IPS DF 4.7 (cell line): ENCODE data around the gene GLYATL1.

ENCODE experiments used
- DNase-seq: peaks from one replicate; pipeline ENCODE4 v3.0.0-alpha.2; 2013; ENCODE audit warnings: low spot score; ENCODE audit errors: extremely low read depth

The GLYATL1 gene

DNA sequence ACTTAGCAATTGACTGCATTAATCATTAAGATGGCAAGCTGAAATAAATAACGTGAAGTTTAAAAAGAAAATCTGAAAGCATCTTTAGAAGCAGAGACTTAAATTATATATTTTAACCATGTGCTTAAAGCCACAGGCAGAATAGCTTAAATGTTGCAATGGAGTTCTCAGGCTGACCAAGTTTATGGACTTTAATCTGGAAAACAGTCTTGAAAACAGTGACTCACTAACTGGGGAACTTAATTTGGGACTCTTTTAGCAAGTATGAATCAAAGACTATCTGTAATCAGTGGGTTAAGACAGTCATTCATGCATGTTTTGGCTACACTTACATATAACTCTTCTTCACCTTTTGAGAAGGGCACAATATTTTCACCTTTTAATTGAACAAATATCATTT lies 12.6 kb upstream of the GLYATL1 start:
- DNase-seq, result no peak

DNA sequence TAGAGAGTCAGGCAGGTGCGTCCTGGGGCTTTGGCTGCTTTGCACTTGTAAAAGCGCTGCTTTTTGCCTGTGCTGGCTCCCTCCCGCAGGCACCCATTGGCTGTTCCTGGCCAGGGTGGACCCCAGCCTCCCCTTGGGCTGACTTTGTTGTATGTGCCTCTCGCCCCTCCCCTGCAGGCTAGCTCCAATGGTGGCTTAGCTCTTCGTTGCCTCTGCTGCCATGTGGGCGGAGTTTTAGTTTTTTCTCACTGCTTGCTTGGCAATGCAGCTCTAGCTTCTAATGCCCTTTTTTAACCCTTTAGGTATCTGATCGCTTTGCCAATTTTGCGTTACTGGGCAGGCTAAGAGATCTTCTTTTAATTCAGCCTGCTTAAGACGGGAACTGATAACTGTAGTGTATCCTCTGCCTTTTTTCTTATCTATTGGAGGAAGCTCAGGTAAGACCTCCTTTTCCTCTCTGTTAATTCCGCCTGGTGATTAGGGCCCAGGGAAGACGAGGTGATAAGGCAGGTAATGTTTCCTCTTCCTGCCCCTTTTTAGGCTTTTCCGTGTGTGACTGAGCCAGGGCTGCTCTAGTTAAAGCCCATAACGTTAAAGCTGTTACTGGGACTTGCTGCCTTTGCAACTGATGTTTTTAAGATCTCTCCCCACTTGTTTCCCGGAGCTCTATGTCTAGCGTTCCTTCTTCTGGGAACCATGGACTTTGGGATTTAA lies 11.7 kb upstream of the GLYATL1 start:
- DNase-seq, result peak; percentile 95

DNA sequence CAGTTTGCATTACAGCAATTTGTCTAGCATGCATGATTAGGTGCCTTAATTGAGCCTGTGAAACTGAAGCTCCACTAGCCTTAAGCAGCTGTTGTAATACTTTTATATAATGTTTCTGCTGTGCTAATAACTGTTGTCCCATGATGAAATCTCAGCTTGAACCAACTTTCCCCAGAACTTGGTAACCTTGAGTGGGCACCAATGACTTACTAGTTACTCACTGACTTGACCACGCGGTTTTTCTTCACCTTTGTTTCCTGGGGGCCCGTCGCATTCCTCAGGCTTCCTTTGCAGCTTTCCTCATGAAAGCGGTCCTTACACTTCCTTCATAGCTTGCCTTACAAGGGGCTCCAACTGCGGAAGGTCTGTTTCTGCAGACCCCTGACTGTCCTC lies 11.2 kb upstream of the GLYATL1 start:
- no peak for DNase-seq

- no peak for DNase-seq
These were observed 10.6 kb upstream of the GLYATL1 start for GRCh38 chr11:58928691-58929090.

DNA sequence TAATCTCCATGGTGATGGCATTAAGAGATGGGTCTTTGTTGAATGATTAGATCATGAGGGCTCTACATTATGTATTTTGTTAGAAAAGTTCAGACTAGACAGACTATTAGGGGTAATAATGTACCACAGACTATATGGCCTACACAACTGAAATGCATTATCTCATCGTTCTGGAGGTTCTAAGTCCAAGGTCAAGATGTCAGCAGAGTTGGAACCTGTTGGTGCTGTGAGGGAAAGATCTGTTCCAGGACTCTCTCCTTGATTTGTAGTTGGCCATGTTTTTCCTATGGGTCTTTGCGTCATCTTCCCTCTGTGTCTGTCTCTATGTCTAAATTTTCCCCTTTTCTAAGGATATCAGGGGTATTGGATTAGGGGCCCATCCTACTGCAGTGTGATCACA lies 8.4 kb upstream of the GLYATL1 start:
- no peak for DNase-seq

DNA sequence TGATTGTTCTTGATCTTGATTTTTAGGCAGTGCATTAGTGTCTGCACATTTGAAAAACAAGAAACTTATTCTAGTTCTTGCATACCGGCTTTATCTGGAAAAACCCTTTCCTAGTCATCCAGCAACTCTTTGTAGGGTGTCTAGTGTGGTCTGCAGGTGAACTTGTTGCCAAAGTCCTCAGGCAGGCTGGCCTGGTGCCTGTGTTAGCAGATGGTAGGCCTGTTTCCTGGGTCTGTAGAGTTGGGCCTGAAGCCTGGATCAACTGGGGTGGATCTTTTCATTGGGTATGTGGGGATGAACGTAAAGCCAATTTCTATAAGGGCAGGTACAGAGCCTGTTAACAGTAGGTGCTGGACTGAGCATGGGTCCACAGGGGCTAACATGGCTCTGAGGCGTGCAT lies 5.6 kb upstream of the GLYATL1 start:
- no peak for DNase-seq

DNA sequence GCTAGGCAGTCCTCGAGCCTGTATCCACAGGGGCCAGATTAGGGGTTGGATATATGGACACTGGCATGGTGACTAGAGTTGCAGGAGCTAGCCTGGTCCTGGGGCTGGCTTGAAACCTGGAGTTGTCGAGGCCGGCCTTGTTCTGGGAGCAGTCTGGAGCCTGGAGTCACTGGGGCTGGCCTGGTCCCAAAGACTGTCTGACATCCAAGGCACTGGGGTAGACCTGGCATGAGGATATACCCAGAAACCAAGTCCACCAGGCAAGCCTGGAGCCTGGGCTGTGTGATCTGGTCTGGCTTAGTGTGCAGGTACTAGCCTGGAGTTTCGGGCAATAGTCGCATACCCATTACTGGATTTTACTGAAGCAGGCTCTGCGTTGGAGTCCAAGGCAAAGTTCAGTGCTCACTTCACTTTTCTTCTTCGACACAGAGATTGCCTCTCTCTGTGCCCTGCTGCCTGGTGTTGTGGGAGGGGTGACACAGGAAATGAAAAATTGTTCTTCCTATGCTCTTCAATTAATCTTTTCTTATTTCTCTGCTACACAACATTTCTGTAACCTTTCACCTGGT lies 4.3 kb upstream of the GLYATL1 start:
- DNase-seq, result no peak

GRCh38 chr11:58938398-58938797 lies 890 bp upstream of the GLYATL1 start:
- DNase-seq, result no peak

DNA sequence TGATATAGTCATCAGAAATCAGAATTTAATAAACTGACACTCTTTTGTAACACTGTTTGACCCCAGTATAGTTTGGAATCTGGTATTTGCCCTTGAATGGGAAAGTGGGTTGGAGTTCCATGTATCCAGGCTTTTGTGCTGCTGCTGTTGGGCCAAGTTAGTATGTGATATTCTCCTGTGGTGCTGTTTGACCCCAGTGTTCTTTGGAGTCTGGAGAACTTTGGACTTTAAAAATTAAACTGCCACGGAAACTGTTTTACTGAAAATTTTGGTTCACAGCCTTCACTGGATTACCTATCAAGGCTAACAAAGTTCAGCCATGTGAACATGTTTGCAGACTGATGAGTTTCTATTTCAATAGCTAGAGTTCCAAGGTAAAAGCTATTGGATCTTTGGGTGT lies 740 bp downstream of the GLYATL1 start:
- no peak for DNase-seq

DNA sequence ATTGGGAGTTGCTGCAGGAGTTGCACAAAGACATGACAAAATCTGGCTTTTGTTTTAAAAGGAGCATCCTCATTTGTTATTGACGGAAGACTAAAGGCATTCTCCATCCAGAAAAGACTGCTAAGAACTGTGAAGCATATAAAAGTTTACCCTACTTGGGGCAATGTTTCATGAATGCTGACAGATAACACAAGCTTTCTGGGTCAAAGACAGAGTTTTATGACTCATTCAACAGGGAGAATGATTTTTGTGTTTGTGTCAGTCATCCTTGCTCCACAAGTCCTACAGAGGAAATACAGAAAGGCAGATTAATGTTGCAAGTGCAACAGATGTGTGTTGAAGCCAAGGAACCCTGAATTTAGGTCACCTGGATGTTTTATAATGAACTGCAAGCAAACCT lies 2.5 kb downstream of the GLYATL1 start:
- no peak for DNase-seq

DNA sequence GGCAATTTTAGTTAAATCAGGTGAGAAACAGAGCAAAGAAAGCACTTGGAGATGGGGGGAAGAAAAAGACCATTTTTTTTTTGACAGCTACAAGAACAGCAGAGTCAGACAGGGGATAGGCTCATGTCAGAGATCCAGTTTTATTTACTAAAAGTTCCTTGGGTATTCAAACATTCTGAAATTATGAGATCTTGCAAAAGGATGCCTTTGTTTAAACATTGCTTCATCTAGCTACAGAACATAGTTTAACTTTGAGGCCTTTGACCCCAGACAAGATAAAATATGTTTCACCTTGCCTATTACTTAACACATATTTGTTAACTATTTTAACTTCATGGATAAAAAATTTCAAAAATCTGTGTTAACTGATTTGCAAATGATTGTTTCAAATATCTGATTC lies 6.4 kb downstream of the GLYATL1 start:
- no peak for DNase-seq

GRCh38 chr11:58949184-58949583 lies 9.9 kb downstream of the GLYATL1 start:
- no peak for DNase-seq

GRCh38 chr11:58957922-58958321 lies 18.6 kb downstream of the GLYATL1 start:
- DNase-seq, result no peak

DNA sequence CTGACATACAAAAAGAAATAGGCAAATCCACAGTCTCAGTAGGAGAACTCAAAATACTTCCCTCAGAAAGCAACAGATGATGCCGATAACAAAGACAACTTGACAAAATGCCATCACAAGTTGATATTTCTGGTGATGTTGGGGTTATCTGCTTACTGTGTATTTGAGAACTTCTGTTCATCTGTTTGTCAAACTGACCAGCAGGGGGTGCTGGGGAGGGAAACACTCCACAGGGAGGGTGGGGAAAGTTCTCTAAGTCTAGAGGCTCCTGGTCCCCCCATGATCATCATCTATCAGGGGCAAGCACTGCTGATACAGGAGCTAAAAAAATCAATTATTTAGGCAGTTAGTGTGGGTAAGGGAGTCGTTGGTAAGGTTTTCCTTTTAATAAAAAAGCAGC lies 19.2 kb downstream of the GLYATL1 start:
- DNase-seq, result no peak

GRCh38 chr11:58963551-58964104 lies 24.3 kb downstream of the GLYATL1 start:
- DNase-seq, result peak; percentile 99

DNA sequence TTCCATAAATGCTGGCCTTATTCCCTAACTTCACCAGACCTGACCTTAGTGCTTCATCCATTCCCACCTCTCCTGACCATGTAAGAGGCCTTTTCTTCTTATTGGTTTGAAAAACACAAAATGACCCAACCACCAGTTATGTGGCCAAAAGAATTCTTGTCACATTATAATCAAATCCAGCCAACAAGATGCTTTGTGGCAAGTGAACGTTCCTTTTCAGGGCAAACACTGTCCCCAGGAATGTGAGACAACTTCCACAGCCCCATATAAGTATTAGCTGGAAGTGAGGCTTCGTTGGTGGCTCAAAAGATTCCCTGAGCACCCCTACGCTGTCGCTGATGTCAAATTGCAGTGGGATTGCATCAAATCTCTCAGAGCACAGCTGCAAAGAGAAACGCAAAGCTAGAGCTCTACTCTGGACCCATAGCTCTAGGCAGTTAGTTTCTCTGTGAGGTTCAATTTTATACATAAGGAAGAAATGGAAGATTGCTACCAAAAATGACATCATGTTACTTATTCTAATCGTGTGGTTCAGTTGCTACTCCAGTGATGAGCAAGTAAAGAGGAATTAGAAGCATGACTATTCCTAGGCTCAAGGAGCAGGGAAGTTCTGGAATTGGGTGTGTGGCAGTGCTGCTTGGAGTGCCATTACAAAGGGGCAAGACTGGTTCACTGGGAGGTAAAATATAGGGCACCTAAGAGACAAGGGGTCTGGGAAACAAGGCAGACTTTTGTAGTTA lies 26.1 kb downstream of the GLYATL1 start:
- DNase-seq, result no peak

DNA sequence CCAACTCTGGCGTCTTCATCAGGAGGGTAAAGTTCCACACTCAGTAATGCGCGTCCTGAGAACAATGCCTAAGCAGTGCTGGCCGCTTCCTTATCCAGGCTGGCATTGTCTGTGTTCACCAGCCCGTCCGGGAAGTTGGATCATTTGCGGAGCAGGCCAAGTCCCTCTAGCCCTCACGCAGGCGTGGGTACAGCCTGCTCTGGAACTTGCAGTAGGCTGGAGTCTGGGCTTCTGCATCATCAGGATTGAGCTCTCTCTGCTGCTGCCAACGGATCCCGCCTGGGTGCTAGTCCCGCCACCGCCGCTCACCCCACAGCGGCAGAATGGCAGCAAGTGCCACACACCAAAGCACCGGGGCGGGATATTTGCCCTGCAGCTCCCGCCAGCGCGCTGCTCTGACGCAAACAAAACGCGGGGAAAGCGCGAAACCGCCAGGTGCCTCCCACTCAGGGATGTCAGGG lies 29.0 kb downstream of the GLYATL1 start:
- DNase-seq, result no peak

DNA sequence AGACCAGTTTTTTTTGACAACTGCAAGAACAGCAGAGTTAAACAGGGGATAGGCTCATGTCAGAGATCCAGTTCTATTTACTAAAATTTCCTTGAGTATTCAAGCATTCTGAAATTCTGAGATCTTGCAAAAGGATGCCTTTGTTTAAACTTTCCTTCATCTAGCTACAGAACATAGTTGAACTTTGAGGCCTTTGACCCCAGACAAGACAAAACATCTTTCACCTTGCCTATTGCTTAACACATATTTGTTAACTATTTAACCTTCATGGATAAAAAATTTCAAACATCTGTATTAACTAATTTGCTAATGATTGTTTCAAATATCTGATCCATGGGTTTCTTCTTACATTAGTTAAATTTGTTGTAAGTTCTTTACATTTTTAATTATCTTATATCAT lies 38.2 kb downstream of the GLYATL1 start:
- DNase-seq, result no peak

GRCh38 chr11:58979222-58979621 lies 39.9 kb downstream of the GLYATL1 start:
- DNase-seq, result no peak

DNA sequence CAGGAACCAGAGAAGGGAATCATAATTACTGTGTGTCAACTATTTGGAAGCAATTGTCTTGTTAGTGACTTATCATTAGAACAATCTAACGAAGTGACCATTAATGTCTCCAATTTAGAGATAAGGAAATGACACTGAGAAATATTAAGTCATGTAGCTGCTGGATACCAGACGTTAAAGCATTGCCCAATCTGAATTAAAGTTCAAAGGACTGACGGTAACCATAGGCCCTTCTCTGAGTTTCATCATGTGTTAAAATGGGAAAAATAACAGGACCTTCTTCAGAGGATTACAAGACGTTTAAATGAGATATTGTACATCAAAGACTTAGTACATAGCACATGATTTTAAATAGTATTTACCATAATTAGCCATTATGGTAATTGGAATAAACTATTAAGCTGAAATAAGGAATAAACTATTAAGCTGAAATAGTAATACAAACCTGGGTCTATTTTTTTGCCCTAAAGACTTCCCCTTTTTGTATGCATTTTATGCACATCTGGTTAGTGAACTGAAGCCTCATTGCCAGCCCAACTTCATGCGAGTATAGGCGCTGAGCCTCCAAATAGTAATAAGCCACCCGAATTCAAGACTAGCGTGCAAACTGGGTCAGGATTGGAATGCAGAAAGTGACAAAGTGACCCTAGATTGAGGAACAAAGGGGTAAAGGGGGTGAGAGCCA lies 41.0 kb downstream of the GLYATL1 start:
- no peak for DNase-seq

DNA sequence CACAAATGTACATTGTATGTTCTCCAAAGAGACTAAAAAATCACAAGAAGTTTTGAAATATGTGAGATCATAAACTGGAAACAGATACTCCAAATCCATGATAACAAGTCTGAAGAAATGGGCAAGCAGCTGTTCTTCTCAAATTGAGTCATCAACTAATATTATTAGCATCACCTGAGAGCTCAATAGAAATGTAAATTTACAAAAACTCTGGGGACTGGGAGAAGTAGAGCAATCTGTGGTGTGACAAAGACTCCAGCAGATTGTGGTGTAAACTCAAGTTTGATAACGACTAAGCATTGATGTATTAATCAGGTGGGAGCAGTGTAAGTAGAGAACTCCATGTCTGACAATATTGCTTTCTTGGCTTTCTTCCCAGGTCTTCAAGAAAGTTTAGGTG lies 53.2 kb downstream of the GLYATL1 start:
- no peak for DNase-seq

DNA sequence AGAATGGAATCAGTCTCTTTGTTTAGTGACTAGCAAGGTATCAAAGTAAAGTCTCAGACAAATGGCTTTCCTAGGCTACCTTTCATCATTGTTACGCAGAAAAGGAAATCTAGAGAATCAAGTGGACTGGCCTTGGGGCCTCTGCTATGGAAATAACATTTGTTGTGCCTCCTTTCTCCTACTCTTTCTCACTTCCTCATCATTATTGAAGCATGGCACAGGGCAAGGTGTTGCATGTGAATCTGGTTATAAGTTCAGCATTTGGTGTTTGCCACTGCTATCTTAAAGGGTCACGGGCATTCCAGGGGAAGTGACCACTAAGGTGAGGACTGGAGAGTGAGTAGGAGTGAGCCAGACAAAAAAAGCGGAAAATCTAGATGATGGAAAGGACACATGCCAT lies 54.9 kb downstream of the GLYATL1 start:
- no peak for DNase-seq
